MM.1S (cell line): Measurements from ENCODE around the gene CLDND2.

Source experiments
- DNase-seq: peaks from one replicate; pipeline ENCODE4 v3.0.0-alpha.2; 2015
- H2AFZ ChIP-seq: fragments of 300-600 bp; sonication (generic); 2 replicates; pipeline ENCODE4 v1.6.0; 2016; ENCODE audit warnings: antibody characterized with exemption, low read length
- H3F3A ChIP-seq: fragments of 300-600 bp; sonication (generic); 2 replicates; pipeline ENCODE4 v1.6.1; 2016; ENCODE audit warnings: mild to moderate bottlenecking, antibody characterized with exemption, low read length, moderate library complexity, mixed read lengths; ENCODE audit not compliant: insufficient read depth
- H3K27ac ChIP-seq: fragments of 300-600 bp; sonication (generic); 2 replicates; pipeline ENCODE4 v1.5.1; 2016; ENCODE audit warnings: mild to moderate bottlenecking, low read length
- H3K27me3 ChIP-seq: fragments of 300-600 bp; sonication (generic); replicated peaks from 2 replicates; pipeline ENCODE4 v1.6.0; 2016; ENCODE audit warnings: low read length; ENCODE audit not compliant: insufficient read depth
- H3K36me3 ChIP-seq: fragments of 300-600 bp; sonication (generic); replicated peaks from 2 replicates; pipeline ENCODE4 v1.6.1; 2016; ENCODE audit warnings: mild to moderate bottlenecking, low read length, mixed read lengths; ENCODE audit not compliant: insufficient read depth
- H3K4me1 ChIP-seq: fragments of 300-600 bp; sonication (generic); 2 replicates; pipeline ENCODE4 v1.6.1; 2016; ENCODE audit warnings: low read length, mixed read lengths
- H3K4me2 ChIP-seq: fragments of 300-600 bp; sonication (generic); 2 replicates; pipeline ENCODE4 v1.6.0; 2016; ENCODE audit warnings: low read depth, low read length
- H3K4me3 ChIP-seq: fragments of 300-600 bp; sonication (generic); 2 replicates; pipeline ENCODE4 v1.5.1; 2016; ENCODE audit warnings: low read length, mixed read lengths
- H3K79me2 ChIP-seq: fragments of 300-600 bp; sonication (generic); 2 replicates; pipeline ENCODE4 v1.6.1; 2016; ENCODE audit warnings: mixed run types, low read length, mixed read lengths
- H3K9ac ChIP-seq: fragments of 300-600 bp; sonication (generic); 2 replicates; pipeline ENCODE4 v1.6.1; 2016; ENCODE audit warnings: low read length, mixed read lengths
- H3K9me2 ChIP-seq: fragments of 300-600 bp; sonication (generic); replicated peaks from 2 replicates; pipeline ENCODE4 v1.6.1; 2016; ENCODE audit warnings: mild to moderate bottlenecking, low read length, mixed read lengths; ENCODE audit not compliant: insufficient read depth
- H3K9me3 ChIP-seq: fragments of 300-600 bp; sonication (generic); replicated peaks from 2 replicates; pipeline ENCODE4 v1.6.1; 2016; ENCODE audit warnings: mild to moderate bottlenecking, low read length, mixed read lengths; ENCODE audit not compliant: insufficient read depth
- H4K20me1 ChIP-seq: fragments of 300-600 bp; sonication (generic); 2 replicates; pipeline ENCODE4 v1.6.1; 2016; ENCODE audit warnings: mild to moderate bottlenecking, low read length, moderate library complexity, mixed read lengths; ENCODE audit not compliant: insufficient read depth
- EZH2 ChIP-seq: fragments of 300-600 bp; sonication (generic); optimal IDR thresholded peaks from 2 replicates; pipeline ENCODE3; 2017; ENCODE audit warnings: low read depth, mild to moderate bottlenecking, antibody characterized with exemption, low read length, mixed read lengths
- EZH2phosphoT487 ChIP-seq: fragments of 300-600 bp; sonication (generic); IDR thresholded peaks from 2 replicates; pipeline ENCODE4 v1.6.1; 2018; ENCODE audit warnings: antibody characterized with exemption, low read length
- TF ChIP-seq, protein P1 (sequence below): fragments of 300-600 bp; sonication (generic); IDR thresholded peaks from 2 replicates; pipeline ENCODE4 v1.5.1; 2016; ENCODE audit warnings: antibody characterized with exemption, low read length, mixed read lengths

CLDND2 gene

DNA sequence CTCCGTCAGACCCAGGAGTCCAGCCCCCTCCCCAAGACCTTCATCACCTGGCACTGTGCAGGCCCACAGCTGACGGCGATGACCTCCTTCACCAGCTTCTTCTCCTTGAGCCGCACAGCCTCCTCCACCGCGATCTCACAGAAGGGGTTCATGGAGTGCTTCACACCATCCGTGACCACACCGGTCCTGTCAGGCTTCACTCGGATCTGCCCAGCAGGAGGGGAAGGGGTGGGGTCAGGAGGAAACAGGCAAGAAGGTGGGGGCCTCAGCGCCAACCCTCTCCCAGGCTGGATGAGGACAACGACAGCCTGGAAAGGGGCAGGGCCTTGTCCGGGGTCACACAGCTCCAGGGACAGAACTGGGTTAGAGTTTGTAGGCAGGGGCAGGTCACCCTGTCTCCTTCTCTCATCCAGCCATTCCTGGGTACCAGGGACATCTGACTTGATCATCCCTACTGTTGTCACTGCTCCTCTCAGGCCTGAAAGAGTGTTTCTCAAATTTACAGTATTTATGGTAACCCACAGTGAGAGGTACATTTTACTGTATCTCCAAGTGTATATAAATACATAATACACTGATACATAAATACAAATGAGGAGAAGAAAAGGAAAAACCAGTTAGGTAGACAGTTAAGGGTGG lies 14.6 kb downstream of the CLDND2 start:
- H3K9ac ChIP-seq: no peak overlapping the region
- no peaks in the 10 kb centered on the region for H3K36me3 ChIP-seq
- DNase-seq: no peak
- no peaks in the 10 kb centered on the region for H4K20me1 ChIP-seq
- H3K9me2 ChIP-seq: no peaks in the 10 kb centered on the region
- H3K79me2 ChIP-seq: no peaks in the 10 kb centered on the region
- H3K4me2 ChIP-seq: no peak overlapping the region
- H2AFZ ChIP-seq: no peak overlapping the region
- TF ChIP-seq, protein P1, sequence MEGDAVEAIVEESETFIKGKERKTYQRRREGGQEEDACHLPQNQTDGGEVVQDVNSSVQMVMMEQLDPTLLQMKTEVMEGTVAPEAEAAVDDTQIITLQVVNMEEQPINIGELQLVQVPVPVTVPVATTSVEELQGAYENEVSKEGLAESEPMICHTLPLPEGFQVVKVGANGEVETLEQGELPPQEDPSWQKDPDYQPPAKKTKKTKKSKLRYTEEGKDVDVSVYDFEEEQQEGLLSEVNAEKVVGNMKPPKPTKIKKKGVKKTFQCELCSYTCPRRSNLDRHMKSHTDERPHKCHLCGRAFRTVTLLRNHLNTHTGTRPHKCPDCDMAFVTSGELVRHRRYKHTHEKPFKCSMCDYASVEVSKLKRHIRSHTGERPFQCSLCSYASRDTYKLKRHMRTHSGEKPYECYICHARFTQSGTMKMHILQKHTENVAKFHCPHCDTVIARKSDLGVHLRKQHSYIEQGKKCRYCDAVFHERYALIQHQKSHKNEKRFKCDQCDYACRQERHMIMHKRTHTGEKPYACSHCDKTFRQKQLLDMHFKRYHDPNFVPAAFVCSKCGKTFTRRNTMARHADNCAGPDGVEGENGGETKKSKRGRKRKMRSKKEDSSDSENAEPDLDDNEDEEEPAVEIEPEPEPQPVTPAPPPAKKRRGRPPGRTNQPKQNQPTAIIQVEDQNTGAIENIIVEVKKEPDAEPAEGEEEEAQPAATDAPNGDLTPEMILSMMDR: no peak
- TF ChIP-seq EZH2: no peak
- H3K27me3 ChIP-seq: no peaks in the 10 kb centered on the region
- no peaks in the 10 kb centered on the region for H3F3A ChIP-seq
- no peak overlapping the region for H3K4me3 ChIP-seq
- H3K27ac ChIP-seq: no peak overlapping the region
- H3K4me1 ChIP-seq: no peaks in the 10 kb centered on the region
- no peaks in the 10 kb centered on the region for H3K9me3 ChIP-seq

DNA sequence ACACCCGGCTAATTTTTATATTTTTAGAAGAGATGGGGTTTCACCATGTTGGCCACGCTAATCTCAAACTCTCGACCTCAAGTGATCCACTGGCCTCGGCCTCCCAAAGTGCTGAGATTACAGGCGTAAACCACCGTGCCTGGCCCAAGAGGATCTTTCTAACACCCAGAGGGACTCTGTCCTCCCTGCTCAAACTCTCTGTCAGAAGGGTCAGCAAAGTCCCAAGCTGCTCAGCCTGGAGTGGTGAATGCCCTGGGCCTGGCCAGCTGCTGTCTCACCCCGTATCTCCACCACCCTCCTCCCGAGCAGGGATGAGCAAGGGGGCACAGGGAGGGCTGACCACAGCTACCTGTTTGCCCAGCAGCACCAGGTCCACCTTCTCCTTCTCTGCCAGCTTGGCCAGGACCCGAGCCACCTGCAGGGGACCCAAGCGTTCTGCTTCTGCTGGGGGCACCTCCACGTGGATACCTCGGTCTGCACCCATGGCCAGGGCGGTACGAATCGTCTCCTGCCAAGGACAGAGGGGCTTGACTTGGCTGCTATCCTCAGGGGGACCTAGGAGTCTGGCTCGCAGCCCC lies 15.9 kb downstream of the CLDND2 start:
- TF ChIP-seq, protein P1: no peak
- TF ChIP-seq EZH2phosphoT487 (no peak), EZH2 (no peak)
- Histone ChIP-seq H3K9me3 (no peaks in the 10 kb centered on the region), H3F3A (no peaks in the 10 kb centered on the region), H3K36me3 (no peaks in the 10 kb centered on the region), H3K79me2 (no peaks in the 10 kb centered on the region), H3K4me1 (no peaks in the 10 kb centered on the region), H3K27ac (no peak overlapping the region), H3K4me3 (no peak overlapping the region), H3K9me2 (no peaks in the 10 kb centered on the region), H3K27me3 (no peaks in the 10 kb centered on the region), H4K20me1 (no peaks in the 10 kb centered on the region), H3K4me2 (no peak overlapping the region), H2AFZ (no peak overlapping the region), H3K9ac (no peak overlapping the region)
- no peak for DNase-seq

DNA sequence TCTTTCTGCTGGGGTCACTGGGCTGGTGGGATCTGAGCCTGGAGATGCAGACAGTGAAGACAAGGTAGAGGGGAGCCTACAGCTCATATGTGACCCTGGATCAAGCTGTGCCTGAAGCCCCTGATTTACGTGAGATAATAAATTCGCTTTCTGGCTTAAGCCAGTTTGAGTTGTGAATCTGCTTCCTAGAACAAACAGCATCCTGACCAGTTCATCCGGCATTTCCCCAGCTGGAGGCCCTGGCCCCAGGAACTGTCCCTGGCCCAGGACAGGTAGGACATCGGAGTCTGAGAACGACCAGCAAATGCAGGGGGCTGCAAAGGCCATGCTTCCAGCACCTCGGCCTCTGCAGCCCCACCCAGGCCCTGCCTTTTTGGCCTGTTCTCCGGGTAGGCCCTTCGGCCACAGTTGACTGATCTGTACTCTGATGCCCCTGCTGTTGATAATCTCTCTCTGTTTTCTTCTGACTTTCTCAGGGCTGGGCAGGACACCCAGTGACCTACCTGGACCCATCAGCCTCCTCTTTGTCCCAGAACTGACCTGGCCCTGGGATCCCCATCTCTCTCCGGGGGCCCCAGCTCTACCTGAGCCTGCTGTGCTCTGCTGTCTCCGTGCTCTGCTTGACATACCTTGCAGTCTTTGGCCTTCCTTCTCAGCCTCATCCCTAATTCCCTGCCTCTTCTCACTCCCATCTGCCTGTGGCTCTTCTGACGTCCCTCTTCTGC lies 17.4 kb downstream of the CLDND2 start:
- no peaks in the 10 kb centered on the region for H3K27me3 ChIP-seq
- H3K9me3 ChIP-seq: no peaks in the 10 kb centered on the region
- no peaks in the 10 kb centered on the region for H3K4me1 ChIP-seq
- H3K4me2 ChIP-seq: no peak overlapping the region
- no peaks in the 10 kb centered on the region for H3K9me2 ChIP-seq
- no peak overlapping the region for H3K9ac ChIP-seq
- no peak overlapping the region for H3K4me3 ChIP-seq
- no peaks in the 10 kb centered on the region for H3K36me3 ChIP-seq
- H3F3A ChIP-seq: no peaks in the 10 kb centered on the region
- TF ChIP-seq EZH2phosphoT487 (no peak), EZH2 (no peak)
- TF ChIP-seq, protein P1: no peak
- no peak overlapping the region for H2AFZ ChIP-seq
- no peak overlapping the region for H3K27ac ChIP-seq
- H3K79me2 ChIP-seq: no peaks in the 10 kb centered on the region
- DNase-seq: no peak
- no peaks in the 10 kb centered on the region for H4K20me1 ChIP-seq
